Fibroblast of skin of left quadriceps (primary cell): ENCODE results near the gene FSTL4.

Experiments
- DNase-seq, 2 experiments: peaks; one replicate each; pipeline ENCODE4 v3.0.0-alpha.2; 2013; ENCODE audit warnings: low read depth in 2 of 2

FSTL4 gene

GRCh38 chr5:133428072-133428660 lies 184.2 kb downstream of the FSTL4 start:
- no peak for DNase-seq

- no peak for DNase-seq
Measured at GRCh38 chr5:133427121-133427777, 185.1 kb downstream of the FSTL4 start.

GRCh38 chr5:133426264-133426663 lies 186.1 kb downstream of the FSTL4 start:
- DNase-seq: no peak

- DNase-seq: no peak
Measured at GRCh38 chr5:133425764-133426163, 186.6 kb downstream of the FSTL4 start.

GRCh38 chr5:133425222-133425621 lies 187.1 kb downstream of the FSTL4 start:
- no peak for DNase-seq

GRCh38 chr5:133423618-133424282 lies 188.6 kb downstream of the FSTL4 start:
- no peak for DNase-seq

- no peak for DNase-seq
Measured at GRCh38 chr5:133423011-133423617, 189.2 kb downstream of the FSTL4 start.

GRCh38 chr5:133421806-133422205 lies 190.5 kb downstream of the FSTL4 start:
- no peak for DNase-seq

GRCh38 chr5:133421394-133421793 lies 190.9 kb downstream of the FSTL4 start:
- no peak for DNase-seq

- no peak for DNase-seq
Measured at GRCh38 chr5:133420440-133421301, 191.7 kb downstream of the FSTL4 start.

GRCh38 chr5:133415906-133416305 lies 196.4 kb downstream of the FSTL4 start:
- DNase-seq: no peak

GRCh38 chr5:133415506-133415905 lies 196.8 kb downstream of the FSTL4 start:
- no peak for DNase-seq

GRCh38 chr5:133412661-133413060 lies 199.7 kb downstream of the FSTL4 start:
- no peak for DNase-seq

GRCh38 chr5:133410335-133410828 lies 202.0 kb downstream of the FSTL4 start:
- no peak for DNase-seq

- DNase-seq: no peak
Measured at GRCh38 chr5:133409210-133409674, 203.1 kb downstream of the FSTL4 start.

GRCh38 chr5:133408322-133408721 lies 204.0 kb downstream of the FSTL4 start:
- DNase-seq: no peak

GRCh38 chr5:133406977-133407632 lies 205.2 kb downstream of the FSTL4 start:
- DNase-seq: no peak

- DNase-seq: no peak
Measured at GRCh38 chr5:133406208-133406976, 205.9 kb downstream of the FSTL4 start.

GRCh38 chr5:133405275-133406034 lies 206.9 kb downstream of the FSTL4 start:
- no peak for DNase-seq
